ENCODE data around the gene TBX15. TPM values are rescaled to one million over a fixed set of nuclear protein-coding genes. Genes with fewer than 3 reads are reported as not detected.

Gene TBX15
- total RNA-seq, 2 experiments from 2014 or later, result not detected

DNA sequence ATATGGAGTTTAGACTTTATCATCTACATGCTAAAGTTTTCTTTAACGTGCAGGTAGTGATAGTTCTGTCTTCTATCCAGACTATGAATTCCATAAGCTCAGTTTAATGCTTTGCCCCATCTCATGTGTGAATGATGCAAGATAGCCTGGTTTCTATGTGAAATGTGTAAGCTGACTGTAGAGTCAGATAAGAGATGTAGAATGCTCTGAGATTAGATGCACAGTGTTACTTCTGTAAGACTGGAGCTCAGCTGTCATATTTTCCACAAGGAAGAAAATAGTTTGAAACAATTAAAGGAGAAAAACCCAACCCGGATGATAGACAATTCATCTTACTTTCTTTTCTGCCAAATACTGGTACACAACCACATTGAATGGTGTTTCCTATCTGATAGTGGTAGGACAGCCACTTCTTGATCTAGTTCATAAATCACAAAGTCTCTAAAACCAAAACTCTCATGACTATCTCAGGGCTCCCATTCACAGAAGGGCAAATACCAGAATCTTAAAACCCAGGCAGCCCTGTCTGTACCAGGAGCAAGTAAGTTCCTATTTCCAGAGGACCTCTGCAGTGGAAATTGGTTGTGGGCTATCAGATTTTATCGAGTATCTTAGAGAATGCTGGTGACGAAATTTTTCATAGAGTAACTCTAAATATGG, 50.6 kb downstream of the TBX15 start:
- intact Hi-C loops (cut with micrococcal nuclease), result no loop called here
- Mint-ChIP-seq H3K4me1 (ENCODE audit: low read depth) (no peaks in the 10 kb centered on the region), H3K9me3 (no peaks in the 10 kb centered on the region), H3K36me3 (ENCODE audit: low read depth) (no peaks in the 10 kb centered on the region), H3K27ac (no peak overlapping the region), H3K27me3 (no peaks in the 10 kb centered on the region), H3K4me3 (no peak overlapping the region)
- DNase-seq, result no peak
- CTCF ChIA-PET, result no interaction called here
- TF ChIP-seq, protein P1, sequence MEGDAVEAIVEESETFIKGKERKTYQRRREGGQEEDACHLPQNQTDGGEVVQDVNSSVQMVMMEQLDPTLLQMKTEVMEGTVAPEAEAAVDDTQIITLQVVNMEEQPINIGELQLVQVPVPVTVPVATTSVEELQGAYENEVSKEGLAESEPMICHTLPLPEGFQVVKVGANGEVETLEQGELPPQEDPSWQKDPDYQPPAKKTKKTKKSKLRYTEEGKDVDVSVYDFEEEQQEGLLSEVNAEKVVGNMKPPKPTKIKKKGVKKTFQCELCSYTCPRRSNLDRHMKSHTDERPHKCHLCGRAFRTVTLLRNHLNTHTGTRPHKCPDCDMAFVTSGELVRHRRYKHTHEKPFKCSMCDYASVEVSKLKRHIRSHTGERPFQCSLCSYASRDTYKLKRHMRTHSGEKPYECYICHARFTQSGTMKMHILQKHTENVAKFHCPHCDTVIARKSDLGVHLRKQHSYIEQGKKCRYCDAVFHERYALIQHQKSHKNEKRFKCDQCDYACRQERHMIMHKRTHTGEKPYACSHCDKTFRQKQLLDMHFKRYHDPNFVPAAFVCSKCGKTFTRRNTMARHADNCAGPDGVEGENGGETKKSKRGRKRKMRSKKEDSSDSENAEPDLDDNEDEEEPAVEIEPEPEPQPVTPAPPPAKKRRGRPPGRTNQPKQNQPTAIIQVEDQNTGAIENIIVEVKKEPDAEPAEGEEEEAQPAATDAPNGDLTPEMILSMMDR (IDR thresholded peaks at IDR 0.05), result no peak
- ATAC-seq, result no peak
- POLR2A ChIA-PET, result no interaction called here

DNA sequence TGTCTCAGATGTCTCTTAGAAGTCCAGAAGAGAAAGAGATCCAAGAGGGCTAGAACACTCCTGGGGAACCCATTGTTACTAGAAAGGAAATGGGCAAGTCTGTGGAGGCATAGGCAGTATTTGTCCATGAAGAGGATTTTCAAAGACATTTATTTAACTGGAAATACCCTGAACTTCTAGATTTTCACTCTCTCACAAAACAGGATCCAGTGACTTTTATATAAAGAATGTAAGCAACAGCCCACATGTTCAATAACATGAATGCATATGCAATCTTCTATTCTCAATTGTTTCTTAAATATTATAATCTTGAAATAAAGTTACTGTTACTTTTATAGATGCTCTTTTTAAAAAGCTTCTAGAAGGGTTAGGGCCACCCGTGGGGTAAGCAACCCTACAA, 53.4 kb downstream of the TBX15 start:
- H3K27me3 Mint-ChIP-seq, result no peaks in the 10 kb centered on the region
- H3K4me1 Mint-ChIP-seq (ENCODE audit: low read depth), result no peaks in the 10 kb centered on the region
- no peak for DNase-seq
- TF ChIP-seq, protein P1 (IDR thresholded peaks at IDR 0.05), result no peak
- CTCF ChIA-PET, result interaction anchor here (1.2 kb wide), 1 partner anchor 73 kb away, joined by 3 read pairs; no protein-coding TSS in a partner anchor
- POLR2A ChIA-PET, result no interaction called here
- H3K27ac Mint-ChIP-seq, result no peak overlapping the region
- no peaks in the 10 kb centered on the region for H3K36me3 Mint-ChIP-seq (ENCODE audit: low read depth)
- intact Hi-C loops (cut with micrococcal nuclease), result no loop called here
- ATAC-seq, result no peak
- H3K9me3 Mint-ChIP-seq, result no peaks in the 10 kb centered on the region
- no peak overlapping the region for H3K4me3 Mint-ChIP-seq

DNA sequence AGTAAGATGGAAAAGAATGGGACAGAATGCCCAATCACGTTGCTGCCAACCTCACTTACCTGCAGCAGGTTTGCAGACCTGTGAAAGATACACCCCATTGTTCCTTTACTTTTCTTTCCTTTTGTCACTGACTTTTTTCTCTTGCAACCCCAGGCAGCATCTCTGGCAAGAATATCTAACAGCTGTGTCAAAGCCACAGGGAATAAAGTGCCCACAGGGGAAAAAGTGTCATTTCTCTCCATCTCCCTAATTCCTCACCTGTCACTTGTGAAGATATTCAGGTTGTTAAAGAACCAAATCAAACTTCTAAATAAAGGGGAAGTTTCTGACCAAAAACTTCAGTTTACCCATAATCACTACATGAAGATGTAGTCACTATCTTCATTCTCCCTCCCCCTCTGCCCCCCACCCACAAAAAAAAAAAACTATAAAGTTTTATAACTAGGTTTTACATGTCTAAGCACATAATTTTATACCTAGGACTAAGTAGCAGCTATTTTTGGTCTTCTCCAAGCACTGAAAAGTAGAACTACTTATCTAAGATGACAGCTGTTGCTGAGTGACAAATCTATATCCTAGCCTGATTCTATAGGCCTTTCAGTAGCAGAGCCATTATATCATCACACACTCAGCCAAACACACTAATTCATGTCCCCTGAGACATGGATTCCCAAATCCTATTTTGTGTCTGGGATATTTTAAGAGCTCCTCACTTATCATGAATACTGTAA, 54.9 kb downstream of the TBX15 start:
- H3K4me3 Mint-ChIP-seq, result no peak overlapping the region
- DNase-seq, result no peak
- TF ChIP-seq, protein P1 (IDR thresholded peaks at IDR 0.05), result no peak
- peaks cover 1% of the 10 kb centered on the region for H3K9me3 Mint-ChIP-seq
- no peak overlapping the region for H3K27ac Mint-ChIP-seq
- CTCF ChIA-PET, result no interaction called here
- H3K4me1 Mint-ChIP-seq (ENCODE audit: low read depth), result no peaks in the 10 kb centered on the region
- no peaks in the 10 kb centered on the region for H3K36me3 Mint-ChIP-seq (ENCODE audit: low read depth)
- POLR2A ChIA-PET, result no interaction called here
- intact Hi-C loops (cut with micrococcal nuclease), result no loop called here
- ATAC-seq, result no peak
- no peaks in the 10 kb centered on the region for H3K27me3 Mint-ChIP-seq

DNA sequence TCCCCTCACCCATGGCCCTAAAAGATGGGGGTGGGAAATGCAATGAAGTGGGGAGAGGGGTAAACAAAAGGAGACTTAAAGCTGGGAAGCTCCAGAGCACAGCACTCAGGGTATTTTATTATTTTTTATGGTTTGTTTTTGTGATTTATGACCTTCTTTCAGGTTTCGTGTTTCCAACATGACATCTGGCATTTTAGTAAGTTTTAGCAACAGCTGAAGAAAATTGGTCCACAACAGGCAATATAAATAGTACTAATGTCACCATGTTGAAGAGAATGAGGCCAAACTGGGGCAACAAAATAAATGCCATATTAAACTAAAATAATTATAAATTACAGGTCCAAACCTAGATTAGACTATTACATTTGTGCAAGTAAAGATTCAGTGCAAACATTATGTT, 56.3 kb downstream of the TBX15 start:
- Mint-ChIP-seq H3K36me3 (ENCODE audit: low read depth) (no peaks in the 10 kb centered on the region), H3K4me1 (ENCODE audit: low read depth) (no peaks in the 10 kb centered on the region), H3K4me3 (no peak overlapping the region), H3K27me3 (no peaks in the 10 kb centered on the region), H3K27ac (no peak overlapping the region), H3K9me3 (peaks cover 1% of the 10 kb centered on the region)
- no peak for ATAC-seq
- intact Hi-C loops (cut with micrococcal nuclease), result no loop called here
- ChIA-PET CTCF (no interaction called here), POLR2A (no interaction called here)
- TF ChIP-seq, protein P1 (IDR thresholded peaks at IDR 0.05), result no peak
- DNase-seq, result no peak

DNA sequence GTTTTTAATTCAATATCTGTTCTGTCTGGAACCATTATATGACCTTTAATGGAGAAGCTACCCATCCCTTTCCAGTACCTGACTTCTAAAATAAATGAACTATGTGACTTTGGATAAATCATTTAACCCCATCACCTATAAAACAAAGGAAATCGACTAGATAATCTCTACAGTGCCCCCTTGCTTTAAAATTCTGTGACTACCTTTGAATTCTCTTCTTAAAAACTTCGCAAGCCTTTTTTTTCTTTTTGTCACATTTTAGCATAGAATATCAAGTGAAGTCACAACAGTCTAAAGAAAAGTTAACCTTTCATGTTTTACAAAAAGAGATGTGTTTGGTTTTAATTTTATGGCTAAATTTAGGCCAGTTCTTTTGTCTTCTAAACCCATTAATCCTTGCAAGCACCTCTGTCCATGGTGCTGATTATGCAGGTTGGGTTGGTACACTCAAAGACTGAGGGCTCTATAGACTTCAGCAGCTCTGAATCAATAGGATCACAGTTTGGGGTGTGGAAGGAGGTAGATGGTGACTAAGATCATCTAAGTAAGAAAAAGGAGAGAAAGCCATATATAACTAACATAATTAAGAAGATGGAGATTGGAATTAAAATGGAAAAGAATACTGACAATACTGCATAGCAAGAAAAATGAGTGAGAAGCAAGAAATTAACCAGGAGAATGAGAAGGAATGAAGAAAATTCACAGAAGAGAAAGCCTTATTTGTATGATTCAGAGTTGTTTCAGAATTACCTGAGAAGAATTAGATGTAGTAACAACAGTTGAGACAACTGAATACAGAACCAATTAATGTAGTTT, 59.2 kb downstream of the TBX15 start:
- peaks cover 1% of the 10 kb centered on the region for H3K9me3 Mint-ChIP-seq
- DNase-seq (peak; percentile 6), ATAC-seq (no peak)
- no peaks in the 10 kb centered on the region for H3K36me3 Mint-ChIP-seq (ENCODE audit: low read depth)
- no peak overlapping the region for H3K4me3 Mint-ChIP-seq
- TF ChIP-seq, protein P1 (IDR thresholded peaks at IDR 0.05), result no peak
- no peak overlapping the region for H3K27ac Mint-ChIP-seq
- ChIA-PET POLR2A (no interaction called here), CTCF (no interaction called here)
- no peaks in the 10 kb centered on the region for H3K4me1 Mint-ChIP-seq (ENCODE audit: low read depth)
- H3K27me3 Mint-ChIP-seq, result peaks cover 3% of the 10 kb centered on the region
- intact Hi-C loops (cut with micrococcal nuclease), result no loop called here

Data from activated CD8-positive, alpha-beta T cell treated with anti-CD3 and anti-CD28 coated beads for 36 hours (primary cell).